Measurements from ENCODE around the gene PEX11G. TPM values are rescaled to one million over a fixed set of nuclear protein-coding genes. Genes with fewer than 3 reads are reported as not detected.
A peak's percentile ranks its signal among the peaks of the same experiment; 100 is the strongest.

The PEX11G gene
- total and polyA plus RNA-seq, 7 donors = 2.3 to 12.3 (median 5.1) TPM; not detected in 1

DNA sequence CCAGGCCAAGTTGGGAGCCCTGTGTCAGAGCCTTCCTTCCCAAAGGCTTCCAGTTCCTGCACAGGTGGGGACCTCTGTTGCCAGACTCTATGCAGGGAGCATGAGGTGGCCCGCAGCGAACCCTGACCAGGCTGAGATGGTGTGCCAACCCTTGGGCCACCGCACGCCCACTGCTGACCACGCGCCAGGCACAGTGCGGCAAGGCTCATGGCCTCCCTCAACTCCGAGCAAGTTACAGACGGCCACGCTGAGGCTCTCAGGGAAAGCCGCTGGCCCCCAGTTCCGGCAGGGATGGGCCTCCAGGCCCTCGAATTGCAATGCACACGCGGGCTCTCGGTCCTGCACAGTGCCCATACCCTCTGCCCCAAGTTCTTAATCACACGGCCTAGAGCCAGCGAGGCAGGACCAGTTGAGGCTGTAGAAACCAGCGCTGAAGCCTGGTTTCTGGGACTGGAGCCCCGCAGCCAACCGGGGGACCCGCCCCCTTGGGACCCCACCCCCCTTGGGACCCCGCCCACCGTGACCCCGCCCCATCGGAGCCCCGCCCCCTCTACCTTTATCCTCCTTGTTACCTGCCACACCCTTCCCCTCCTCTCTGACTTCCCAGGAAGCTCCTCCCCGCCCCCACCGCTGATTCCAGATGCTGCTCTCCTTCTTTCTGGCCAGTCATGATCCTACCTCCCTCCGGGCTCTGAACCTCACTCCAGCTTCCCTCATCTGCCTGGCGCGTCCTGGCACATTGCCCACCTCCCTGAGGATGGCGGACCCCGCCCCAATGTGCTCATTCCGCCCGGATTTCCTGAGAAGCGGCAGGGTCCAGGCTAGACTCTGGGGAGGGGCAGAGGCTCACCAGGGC is 6.0 kb downstream of the PEX11G start:
- intact Hi-C loops (cut with DNase I) = no loop called here

DNA sequence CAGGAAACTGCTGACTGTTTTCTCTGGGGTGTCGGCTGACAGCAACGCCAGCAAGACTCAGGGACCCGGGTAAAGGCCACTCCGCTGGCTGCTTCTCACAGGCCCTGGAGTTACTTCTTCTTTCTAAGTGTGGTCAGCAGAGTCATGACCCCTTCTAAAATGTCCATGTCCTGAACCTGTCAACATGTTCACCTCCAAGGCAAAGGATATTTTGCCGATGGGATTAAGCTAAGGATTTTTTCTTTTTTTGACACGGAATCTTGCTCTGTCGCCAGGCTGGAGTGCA is 7.9 kb downstream of the PEX11G start:
- DNase-seq = no peak
- no peak overlapping the region for H3K4me3 ChIP-seq
- H3K9me3 ChIP-seq = no peaks in the 10 kb centered on the region
- TF ChIP-seq POLR2AphosphoS5 (IDR thresholded peaks at IDR 0.05) (no peak), POLR2A (IDR thresholded peaks at IDR 0.05) (no peak), CTCF (IDR thresholded peaks at IDR 0.05) (no peak), EP300 (IDR thresholded peaks at IDR 0.05) (no peak)
- 74 to 78% methylated on average over 7 of the region's 7 CpGs for WGBS, 2 donors
- H3K27me3 ChIP-seq = no peaks in the 10 kb centered on the region
- no peaks in the 10 kb centered on the region for H3K36me3 ChIP-seq
- intact Hi-C loops (cut with DNase I) = no loop called here
- H3K27ac ChIP-seq = peak overlapping the region in 1 of 4 donors; percentile 55
- peaks cover 0 to 21% (median 16%) of the 10 kb centered on the region in 4 donors for H3K4me1 ChIP-seq

More for the DNA sequence above, 6.0 kb downstream of the PEX11G start:
- H3K36me3 ChIP-seq = no peaks in the 10 kb centered on the region
- H3K4me1 ChIP-seq = peaks cover 0 to 21% (median 16%) of the 10 kb centered on the region in 4 donors
- DNase-seq = no peak
- H3K9me3 ChIP-seq = no peaks in the 10 kb centered on the region
- no peak overlapping the region for H3K27ac ChIP-seq
- no peaks in the 10 kb centered on the region for H3K27me3 ChIP-seq
- no peak for TF ChIP-seq CTCF (IDR thresholded peaks at IDR 0.05)
- no peak for TF ChIP-seq POLR2A (IDR thresholded peaks at IDR 0.05)
- no peak for TF ChIP-seq EP300 (IDR thresholded peaks at IDR 0.05)
- no peak for TF ChIP-seq POLR2AphosphoS5 (IDR thresholded peaks at IDR 0.05)
- H3K4me3 ChIP-seq = no peak overlapping the region
- 38 to 50% methylated on average over 37 of the region's 37 CpGs for WGBS, 2 donors

- 81 to 87% methylated on average over 11 of the region's 11 CpGs for WGBS, 2 donors
- Histone ChIP-seq H3K27me3 (no peaks in the 10 kb centered on the region), H3K4me1 (peaks cover 0 to 21% (median 16%) of the 10 kb centered on the region in 4 donors), H3K27ac (peak overlapping the region in 1 of 4 donors; percentile 55), H3K4me3 (no peak overlapping the region), H3K9me3 (no peaks in the 10 kb centered on the region), H3K36me3 (no peaks in the 10 kb centered on the region)
- TF ChIP-seq EP300 (IDR thresholded peaks at IDR 0.05) (no peak), POLR2A (IDR thresholded peaks at IDR 0.05) (no peak), CTCF (IDR thresholded peaks at IDR 0.05) (no peak), POLR2AphosphoS5 (IDR thresholded peaks at IDR 0.05) (peak in 1 of 4 donors; percentile 10)
- DNase-seq = no peak
- intact Hi-C loops (cut with DNase I) = no loop called here
Observed at GRCh38 chr19:7480222-7480969, 8.4 kb downstream of the PEX11G start.

DNA sequence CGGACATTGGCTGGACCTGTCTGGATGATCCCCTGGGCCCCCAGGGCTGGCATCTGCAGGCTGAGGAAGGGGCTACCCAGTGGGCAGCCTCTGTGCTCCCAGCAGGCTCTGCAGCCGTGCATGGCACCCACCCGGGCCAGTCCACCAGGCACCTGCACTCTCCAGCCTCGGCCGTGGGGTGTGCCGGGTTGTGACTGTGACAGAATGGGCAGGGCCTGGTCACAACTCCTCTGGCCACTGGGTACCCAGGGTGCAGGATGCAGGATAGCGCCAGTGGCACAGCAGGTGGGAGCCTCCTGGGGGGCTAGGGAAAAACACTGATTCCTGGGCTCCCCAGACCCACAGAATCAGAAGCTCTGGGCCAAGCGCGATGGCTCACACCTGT is 10.0 kb downstream of the PEX11G start:
- no peak overlapping the region for H3K27ac ChIP-seq
- peaks cover 0 to 21% (median 16%) of the 10 kb centered on the region in 4 donors for H3K4me1 ChIP-seq
- TF ChIP-seq EP300 (IDR thresholded peaks at IDR 0.05) (no peak), CTCF (IDR thresholded peaks at IDR 0.05) (no peak), POLR2A (IDR thresholded peaks at IDR 0.05) (no peak), POLR2AphosphoS5 (IDR thresholded peaks at IDR 0.05) (peak in 2 of 4 donors; percentile 2 to 42)
- no peak overlapping the region for H3K4me3 ChIP-seq
- H3K27me3 ChIP-seq = no peaks in the 10 kb centered on the region
- 88 to 90% methylated on average over 9 of the region's 9 CpGs for WGBS, 2 donors
- H3K36me3 ChIP-seq = no peaks in the 10 kb centered on the region
- no peak for DNase-seq
- no peaks in the 10 kb centered on the region for H3K9me3 ChIP-seq
- intact Hi-C loops (cut with DNase I) = no loop called here
